ENCODE data around the gene TRAF3. TPM values are rescaled to one million over a fixed set of nuclear protein-coding genes. Genes with fewer than 3 reads are reported as not detected.

The TRAF3 gene
- total RNA-seq, 1 donor from 2014 or later: 25.9 TPM

- H3K4me3 ChIP-seq (ENCODE audit: insufficient read depth, low read depth, low read length): no peak overlapping the region
- no peak overlapping the region for H2AFZ ChIP-seq (ENCODE audit: low read depth, low read length)
- peaks cover 56% of the 10 kb centered on the region for H3K27me3 ChIP-seq (ENCODE audit: insufficient read depth, low read length)
These were observed 150.2 kb downstream of the TRAF3 start for GRCh38 chr14:102927346-102927877.

GRCh38 chr14:102927878-102928411 is 150.7 kb downstream of the TRAF3 start:
- no peaks in the 10 kb centered on the region for H3K9me3 ChIP-seq (ENCODE audit: insufficient read depth, low read depth, low read length)
- peak overlapping the region; percentile 79 for H3K4me2 ChIP-seq (ENCODE audit: low read length)
- H3K27ac ChIP-seq (ENCODE audit: low read depth, low read length): no peak overlapping the region
- H4K20me1 ChIP-seq (ENCODE audit: insufficient read depth, low read length): peaks cover 24% of the 10 kb centered on the region
- no peak overlapping the region for H3K9ac ChIP-seq (ENCODE audit: low read length)
- Mint-ChIP-seq H3K36me3 (ENCODE audit: low read depth, unreplicated experiment) (no peaks in the 10 kb centered on the region), H3K27me3 (ENCODE audit: low read depth, unreplicated experiment) (peaks cover 22% of the 10 kb centered on the region), H3K9me3 (ENCODE audit: unreplicated experiment) (no peaks in the 10 kb centered on the region), H3K27ac (ENCODE audit: unreplicated experiment) (no peak overlapping the region), H3K4me3 (ENCODE audit: unreplicated experiment) (no peak overlapping the region), H3K4me1 (ENCODE audit: low read depth, unreplicated experiment) (peaks cover 2% of the 10 kb centered on the region)
- H3K79me2 ChIP-seq (ENCODE audit: insufficient read depth, low read length): no peaks in the 10 kb centered on the region
- no peak for FAIRE-seq
- peaks cover 51% of the 10 kb centered on the region for H3K27me3 ChIP-seq (ENCODE audit: insufficient read depth, low read length)
- no peak for DNase-seq (ENCODE audit: low read depth)
- peaks cover 1% of the 10 kb centered on the region for H3K36me3 ChIP-seq (ENCODE audit: insufficient read depth, low read length)
- peaks cover 27% of the 10 kb centered on the region for H3K4me1 ChIP-seq (ENCODE audit: insufficient read depth, low read length)
- peak overlapping the region; percentile 52 for H2AFZ ChIP-seq (ENCODE audit: low read depth, low read length)
- peak overlapping the region; percentile 28 for H3K4me3 ChIP-seq (ENCODE audit: insufficient read depth, low read depth, low read length)
- TF ChIP-seq CTCF (IDR thresholded peaks at IDR 0.05; ENCODE audit: insufficient read depth, low read depth, low read length): no peak

More at GRCh38 chr14:102927346-102927877, 150.2 kb downstream of the TRAF3 start:
- Mint-ChIP-seq H3K27me3 (ENCODE audit: low read depth, unreplicated experiment) (peaks cover 22% of the 10 kb centered on the region), H3K36me3 (ENCODE audit: low read depth, unreplicated experiment) (no peaks in the 10 kb centered on the region), H3K27ac (ENCODE audit: unreplicated experiment) (no peak overlapping the region), H3K4me1 (ENCODE audit: low read depth, unreplicated experiment) (peaks cover 2% of the 10 kb centered on the region), H3K9me3 (ENCODE audit: unreplicated experiment) (no peaks in the 10 kb centered on the region), H3K4me3 (ENCODE audit: unreplicated experiment) (no peak overlapping the region)
- no peaks in the 10 kb centered on the region for H3K79me2 ChIP-seq (ENCODE audit: insufficient read depth, low read length)
- no peaks in the 10 kb centered on the region for H3K9me3 ChIP-seq (ENCODE audit: insufficient read depth, low read depth, low read length)
- H3K36me3 ChIP-seq (ENCODE audit: insufficient read depth, low read length): no peaks in the 10 kb centered on the region
- H3K9ac ChIP-seq (ENCODE audit: low read length): no peak overlapping the region
- peaks cover 22% of the 10 kb centered on the region for H4K20me1 ChIP-seq (ENCODE audit: insufficient read depth, low read length)
- TF ChIP-seq CTCF (IDR thresholded peaks at IDR 0.05; ENCODE audit: insufficient read depth, low read depth, low read length) (no peak), EZH2 (IDR thresholded peaks at IDR 0.05; ENCODE audit: insufficient read depth, low read length) (no peak)
- FAIRE-seq: no peak
- no peak for DNase-seq (ENCODE audit: low read depth)
- H3K27ac ChIP-seq (ENCODE audit: low read depth, low read length): no peak overlapping the region
- peaks cover 27% of the 10 kb centered on the region for H3K4me1 ChIP-seq (ENCODE audit: insufficient read depth, low read length)
- no peak overlapping the region for H3K4me2 ChIP-seq (ENCODE audit: low read length)

All from astrocyte (in vitro differentiated cells and primary cell).